Fibroblast of villous mesenchyme (primary cell): Measurements from ENCODE around the gene SEMA6A. TPM values are rescaled to one million over a fixed set of nuclear protein-coding genes. Genes with fewer than 3 reads are reported as not detected.

Experiments used
- DNase-seq: peaks from one replicate; pipeline ENCODE4 v3.0.0-alpha.2; 2010; ENCODE audit warnings: low read depth
- H3K4me3 ChIP-seq: 2 replicates; pipeline ENCODE4 v1.5.1; 2011; ENCODE audit warnings: low read depth, mild to moderate bottlenecking, low read length
- total RNA-seq: library from RNA; depleted of rRNA; stranded (reverse); fragments of >200 nt; gene quantifications from 2 replicates; pipeline ENCODE4 v1.2.3, GENCODE V29; 2012
- TF ChIP-seq, protein P1 (sequence below): IDR thresholded peaks from 2 replicates; pipeline ENCODE4 v1.5.1; 2012; ENCODE audit warnings: low read depth, mild to moderate bottlenecking, low read length; ENCODE audit not compliant: insufficient read depth

Gene SEMA6A
- total RNA-seq, 1 donor, result 2.2 TPM

DNA sequence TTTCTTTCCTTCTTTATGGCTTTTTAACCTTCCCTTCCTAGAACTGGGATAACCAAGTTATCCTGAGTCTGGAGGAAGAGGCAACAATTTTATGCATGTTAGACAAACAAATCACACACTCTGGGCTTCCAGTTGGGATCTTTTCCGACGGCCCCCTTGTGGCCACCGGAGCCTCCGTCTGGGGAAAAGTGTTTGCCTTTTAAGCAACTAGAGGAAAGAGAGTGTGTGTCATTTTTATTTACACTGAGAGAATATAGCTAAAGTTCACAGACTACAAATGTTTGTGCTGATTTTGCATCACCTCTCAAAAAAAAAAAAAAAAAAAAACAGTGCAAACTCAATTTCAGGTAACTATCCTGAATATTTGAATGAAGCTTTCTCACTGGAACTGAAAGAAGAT is 126.2 kb downstream of the SEMA6A start:
- DNase-seq, result no peak
- H3K4me3 ChIP-seq, result no peak overlapping the region
- TF ChIP-seq, protein P1, sequence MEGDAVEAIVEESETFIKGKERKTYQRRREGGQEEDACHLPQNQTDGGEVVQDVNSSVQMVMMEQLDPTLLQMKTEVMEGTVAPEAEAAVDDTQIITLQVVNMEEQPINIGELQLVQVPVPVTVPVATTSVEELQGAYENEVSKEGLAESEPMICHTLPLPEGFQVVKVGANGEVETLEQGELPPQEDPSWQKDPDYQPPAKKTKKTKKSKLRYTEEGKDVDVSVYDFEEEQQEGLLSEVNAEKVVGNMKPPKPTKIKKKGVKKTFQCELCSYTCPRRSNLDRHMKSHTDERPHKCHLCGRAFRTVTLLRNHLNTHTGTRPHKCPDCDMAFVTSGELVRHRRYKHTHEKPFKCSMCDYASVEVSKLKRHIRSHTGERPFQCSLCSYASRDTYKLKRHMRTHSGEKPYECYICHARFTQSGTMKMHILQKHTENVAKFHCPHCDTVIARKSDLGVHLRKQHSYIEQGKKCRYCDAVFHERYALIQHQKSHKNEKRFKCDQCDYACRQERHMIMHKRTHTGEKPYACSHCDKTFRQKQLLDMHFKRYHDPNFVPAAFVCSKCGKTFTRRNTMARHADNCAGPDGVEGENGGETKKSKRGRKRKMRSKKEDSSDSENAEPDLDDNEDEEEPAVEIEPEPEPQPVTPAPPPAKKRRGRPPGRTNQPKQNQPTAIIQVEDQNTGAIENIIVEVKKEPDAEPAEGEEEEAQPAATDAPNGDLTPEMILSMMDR, result no peak

GRCh38 chr5:116446356-116447005 is 128.1 kb downstream of the SEMA6A start:
- TF ChIP-seq, protein P1, result no peak
- H3K4me3 ChIP-seq, result no peak overlapping the region
- no peak for DNase-seq

DNA sequence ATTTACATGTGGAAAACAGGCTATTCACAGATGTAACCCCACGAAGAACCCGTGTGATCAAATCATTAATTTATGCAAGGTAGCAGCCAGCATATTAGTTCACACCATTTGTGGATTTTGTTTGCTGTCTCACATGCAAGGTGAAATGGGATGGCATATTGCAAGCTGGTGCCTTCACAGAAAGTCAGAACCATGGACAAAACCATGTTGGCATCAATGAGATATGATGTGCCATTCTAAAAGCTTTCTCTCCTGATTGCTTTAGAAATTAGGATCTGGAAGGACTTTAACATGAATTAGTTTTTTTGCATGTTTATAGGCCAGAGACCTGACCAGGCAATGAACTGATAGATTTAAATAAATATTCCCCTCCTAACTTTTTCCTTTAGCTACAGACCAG is 129.3 kb downstream of the SEMA6A start:
- TF ChIP-seq, protein P1, result no peak
- no peak overlapping the region for H3K4me3 ChIP-seq
- DNase-seq, result no peak

GRCh38 chr5:116444373-116445295 is 130.0 kb downstream of the SEMA6A start:
- TF ChIP-seq, protein P1, result no peak
- no peak overlapping the region for H3K4me3 ChIP-seq
- DNase-seq, result no peak

DNA sequence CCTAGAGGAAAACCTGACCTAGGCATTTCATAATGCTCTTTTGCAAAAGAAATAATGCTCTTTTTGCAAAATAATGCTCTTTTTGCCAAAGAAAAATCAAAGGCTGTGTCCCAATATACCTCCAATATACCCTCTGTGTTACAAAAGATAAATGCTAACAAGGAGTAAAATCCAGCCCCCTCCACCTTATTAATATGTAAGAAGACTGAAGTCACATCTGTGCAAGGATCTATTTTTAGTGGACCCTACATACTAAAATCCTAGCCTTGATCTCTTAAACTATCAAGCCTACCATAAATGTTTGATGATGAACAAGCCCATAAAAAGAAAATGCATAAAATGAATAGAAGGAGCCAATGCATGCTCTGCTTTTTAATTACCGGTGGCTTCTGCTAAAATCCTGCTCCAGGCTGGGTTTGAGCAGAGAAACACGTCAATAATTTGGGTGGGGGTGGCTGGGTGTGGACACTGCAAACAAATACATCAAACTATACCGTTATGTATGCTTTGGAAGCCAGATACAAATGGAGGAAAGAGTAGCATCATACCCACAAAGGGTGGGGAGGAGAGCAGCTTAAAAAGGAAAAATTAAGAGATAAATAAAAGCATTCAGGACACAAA is 131.6 kb downstream of the SEMA6A start:
- TF ChIP-seq, protein P1, result no peak
- DNase-seq, result no peak
- H3K4me3 ChIP-seq, result no peak overlapping the region

GRCh38 chr5:116442095-116442534 is 132.5 kb downstream of the SEMA6A start:
- H3K4me3 ChIP-seq, result no peak overlapping the region
- DNase-seq, result peak; percentile 7
- TF ChIP-seq, protein P1, result no peak
